ENCODE results near the gene ATG2B.

DNA sequence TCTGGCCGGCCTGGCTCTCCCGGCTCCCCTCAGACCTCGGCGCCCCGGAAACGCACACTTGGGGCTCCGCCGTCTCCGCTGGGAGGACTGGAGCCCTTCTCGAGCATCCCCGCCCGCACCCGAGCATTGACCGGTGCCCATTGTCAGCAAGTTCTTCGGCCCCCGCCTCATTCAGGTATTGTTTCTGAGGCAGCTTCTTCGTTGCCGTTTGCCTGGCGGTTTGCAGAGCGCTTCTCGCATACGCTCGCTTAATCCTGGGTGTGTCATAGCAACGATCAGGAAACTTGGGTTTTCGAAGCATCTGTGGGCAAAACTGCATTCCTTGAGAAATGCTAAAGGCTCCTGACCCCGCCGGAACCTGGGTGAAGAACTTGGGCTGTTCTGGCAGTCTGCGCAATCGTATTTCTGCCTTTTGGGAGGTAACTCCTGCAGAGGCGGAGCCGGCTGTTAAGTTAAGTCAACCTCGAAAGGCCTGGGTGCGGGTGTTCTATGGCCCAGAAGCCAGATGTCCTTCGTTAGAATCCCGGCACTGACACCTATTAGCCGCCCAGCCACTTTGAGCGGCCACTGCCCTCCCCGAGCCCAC is 703 bp upstream of the ATG2B start:
- TF ChIP-seq, protein P1, sequence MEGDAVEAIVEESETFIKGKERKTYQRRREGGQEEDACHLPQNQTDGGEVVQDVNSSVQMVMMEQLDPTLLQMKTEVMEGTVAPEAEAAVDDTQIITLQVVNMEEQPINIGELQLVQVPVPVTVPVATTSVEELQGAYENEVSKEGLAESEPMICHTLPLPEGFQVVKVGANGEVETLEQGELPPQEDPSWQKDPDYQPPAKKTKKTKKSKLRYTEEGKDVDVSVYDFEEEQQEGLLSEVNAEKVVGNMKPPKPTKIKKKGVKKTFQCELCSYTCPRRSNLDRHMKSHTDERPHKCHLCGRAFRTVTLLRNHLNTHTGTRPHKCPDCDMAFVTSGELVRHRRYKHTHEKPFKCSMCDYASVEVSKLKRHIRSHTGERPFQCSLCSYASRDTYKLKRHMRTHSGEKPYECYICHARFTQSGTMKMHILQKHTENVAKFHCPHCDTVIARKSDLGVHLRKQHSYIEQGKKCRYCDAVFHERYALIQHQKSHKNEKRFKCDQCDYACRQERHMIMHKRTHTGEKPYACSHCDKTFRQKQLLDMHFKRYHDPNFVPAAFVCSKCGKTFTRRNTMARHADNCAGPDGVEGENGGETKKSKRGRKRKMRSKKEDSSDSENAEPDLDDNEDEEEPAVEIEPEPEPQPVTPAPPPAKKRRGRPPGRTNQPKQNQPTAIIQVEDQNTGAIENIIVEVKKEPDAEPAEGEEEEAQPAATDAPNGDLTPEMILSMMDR (IDR thresholded peaks at IDR 0.05), result no peak
- no peak for TF ChIP-seq POLR2A (IDR thresholded peaks at IDR 0.05)
